Natural killer cell (primary cell): ENCODE measurements around the gene EXOC3L1. TPM values are rescaled to one million over a fixed set of nuclear protein-coding genes. Genes with fewer than 3 reads are reported as not detected.

ENCODE experiments used
- ATAC-seq, 3 donors: fragments of 150-1000 bp in 2 of 3; fragments of 200-7000 bp in 1 of 3; cut with Tn5 transposase; 1 replicate in 1 of 3; 2 replicates in 2 of 3; pipeline ENCODE4 v1.10.0; 2021; ENCODE audit warnings: mild to moderate bottlenecking in 2 of 3, moderate library complexity in 2 of 3
- DNase-seq, 2 donors: peaks; one replicate each; pipeline versions ENCODE4 v3.0.0 to v3.0.0-alpha.2; 2013 to 2021; ENCODE audit warnings: mixed read lengths in 1 of 2
- H3K27ac ChIP-seq: one replicate; pipeline ENCODE4 v1.5.1; 2013; ENCODE audit warnings: mild to moderate bottlenecking, low read length
- H3K27me3 ChIP-seq: one replicate; pipeline ENCODE4 v1.6.1; 2013; ENCODE audit warnings: low read length; ENCODE audit not compliant: control insufficient read depth, insufficient read depth
- H3K36me3 ChIP-seq: one replicate; pipeline ENCODE4 v1.6.1; 2013; ENCODE audit warnings: low read length; ENCODE audit not compliant: control insufficient read depth, insufficient read depth
- H3K4me1 ChIP-seq: one replicate; pipeline ENCODE4 v1.6.1; 2013; ENCODE audit warnings: low read length; ENCODE audit not compliant: control insufficient read depth, insufficient read depth
- H3K4me3 ChIP-seq: one replicate; pipeline ENCODE4 v1.5.1; 2013; ENCODE audit warnings: low read length
- H3K9me3 ChIP-seq: one replicate; pipeline ENCODE4 v1.6.1; 2013; ENCODE audit warnings: low read length; ENCODE audit not compliant: control insufficient read depth, insufficient read depth
- H3K27ac Mint-ChIP-seq, 2 donors: one replicate each; pipeline ENCODE4 v1.8.0; 2022; ENCODE audit warnings: mild to moderate bottlenecking in 2 of 2, mixed read lengths in 2 of 2, moderate library complexity in 1 of 2
- H3K27me3 Mint-ChIP-seq, 2 donors: one replicate each; pipeline ENCODE4 v1.8.0; 2022; ENCODE audit warnings: low read depth in 2 of 2, mixed read lengths in 2 of 2
- H3K36me3 Mint-ChIP-seq: one replicate; pipeline ENCODE4 v1.8.0; 2022; ENCODE audit warnings: mixed read lengths
- H3K4me1 Mint-ChIP-seq, 2 donors: one replicate each; pipeline ENCODE4 v1.8.0; 2022; ENCODE audit warnings: mixed read lengths in 2 of 2
- H3K4me3 Mint-ChIP-seq: one replicate; pipeline ENCODE4 v1.8.0; 2022; ENCODE audit warnings: mild to moderate bottlenecking, moderate library complexity, mixed read lengths
- H3K9me3 Mint-ChIP-seq, 2 donors: one replicate each; pipeline ENCODE4 v1.8.0; 2022; ENCODE audit warnings: mixed read lengths in 2 of 2
- CTCF ChIP-seq: fragments of 200-600 bp; IDR thresholded peaks from one replicate; pipeline ENCODE4 v1.8.0; 2022; ENCODE audit warnings: antibody characterized with exemption
- WGBS: methylation state at CpG from one replicate; pipeline ENCODE4 v1.1.7; 2013; ENCODE audit warnings: missing lambda C conversion rate; ENCODE audit not compliant: insufficient coverage; 5-methylcytosine and 5-hydroxymethylcytosine counted together
- intact Hi-C: fragments of 100-400 bp; cut with micrococcal nuclease; formaldehyde crosslinking; loops from one replicate; pipeline ENCODE4 v1.14.2; 2022
- total RNA-seq, 4 donors: library from RNA; stranded (reverse); fragments of 120-200 nt in 1 of 4; gene quantifications; one replicate each; pipeline versions ENCODE4 v1.2.3 to v1.2.4, GENCODE V29; 2013 to 2022

Gene EXOC3L1
- total RNA-seq, 3 donors from 2014 or later (not counting 1 experiment from before 2014, with no cell fraction given), result not detected

DNA sequence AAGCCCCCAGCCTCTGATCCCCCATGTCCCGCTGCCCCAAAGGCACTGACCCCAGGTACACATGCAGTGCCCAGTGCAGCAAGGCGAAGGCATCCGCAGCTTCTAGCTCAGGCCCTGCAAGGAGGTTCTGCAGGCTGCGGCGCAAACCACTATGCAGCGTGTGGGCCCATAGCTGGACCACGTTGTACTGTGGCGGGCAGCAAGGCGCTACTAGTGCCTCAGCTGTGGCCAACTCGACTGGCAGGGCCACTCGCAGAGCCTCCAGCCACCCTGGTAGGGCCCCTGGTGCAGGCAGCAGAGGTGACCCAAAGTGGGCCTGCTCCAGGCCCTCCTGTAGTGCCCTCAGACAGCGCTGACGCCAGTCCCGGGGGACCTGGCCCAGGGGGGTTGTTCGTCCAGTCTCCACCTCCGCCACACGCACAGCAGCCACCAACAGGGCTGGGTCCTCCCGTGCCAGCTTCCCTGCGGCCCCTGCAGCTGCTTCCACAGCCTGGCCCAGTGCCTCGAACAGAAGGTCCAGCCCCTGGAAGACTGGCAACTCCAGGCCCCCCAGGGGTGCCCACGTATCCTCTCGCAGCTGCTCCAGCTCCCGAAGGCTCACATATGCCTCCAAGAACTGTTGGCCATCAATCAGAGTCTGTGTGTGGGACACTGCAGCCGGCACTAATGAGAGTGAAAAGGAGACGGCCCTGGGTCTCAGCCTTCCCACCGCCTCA is 2.6 kb downstream of the EXOC3L1 start:
- Mint-ChIP-seq H3K9me3 (no peaks in the 10 kb centered on the region), H3K4me1 (peaks cover 17 to 22% of the 10 kb centered on the region in 2 donors), H3K27ac (no peak overlapping the region), H3K36me3 (no peaks in the 10 kb centered on the region), H3K4me3 (no peak overlapping the region), H3K27me3 (peaks cover 0 to 5% of the 10 kb centered on the region in 2 donors)
- TF ChIP-seq CTCF, result no peak
- ATAC-seq (no peak), DNase-seq (no peak)
- H3K9me3 ChIP-seq, result no peaks in the 10 kb centered on the region
- H3K4me3 ChIP-seq, result no peak overlapping the region
- 90% methylated on average over 26 of the region's 26 CpGs for WGBS
- peaks cover 29% of the 10 kb centered on the region for H3K4me1 ChIP-seq
- no peak overlapping the region for H3K27ac ChIP-seq
- H3K27me3 ChIP-seq, result peaks cover 2% of the 10 kb centered on the region
- no peaks in the 10 kb centered on the region for H3K36me3 ChIP-seq
- intact Hi-C loops, result no loop called here

- Histone ChIP-seq H3K4me3 (no peak overlapping the region), H3K9me3 (no peaks in the 10 kb centered on the region), H3K4me1 (peaks cover 25% of the 10 kb centered on the region), H3K27ac (no peak overlapping the region), H3K36me3 (no peaks in the 10 kb centered on the region), H3K27me3 (peaks cover 2% of the 10 kb centered on the region)
- no peaks in the 10 kb centered on the region for H3K36me3 Mint-ChIP-seq
- no peak for DNase-seq
- intact Hi-C loops, result no loop called here
- no peak overlapping the region for H3K4me3 Mint-ChIP-seq
- H3K9me3 Mint-ChIP-seq, result no peaks in the 10 kb centered on the region
- peaks cover 0 to 5% of the 10 kb centered on the region in 2 donors for H3K27me3 Mint-ChIP-seq
- WGBS, result 75% methylated on average over 5 of the region's 5 CpGs
- TF ChIP-seq CTCF, result no peak
- ATAC-seq, result no peak
- peaks cover 13 to 16% of the 10 kb centered on the region in 2 donors for H3K4me1 Mint-ChIP-seq
- no peak overlapping the region for H3K27ac Mint-ChIP-seq
Measured at GRCh38 chr16:67186550-67186950, 3.4 kb downstream of the EXOC3L1 start.

DNA sequence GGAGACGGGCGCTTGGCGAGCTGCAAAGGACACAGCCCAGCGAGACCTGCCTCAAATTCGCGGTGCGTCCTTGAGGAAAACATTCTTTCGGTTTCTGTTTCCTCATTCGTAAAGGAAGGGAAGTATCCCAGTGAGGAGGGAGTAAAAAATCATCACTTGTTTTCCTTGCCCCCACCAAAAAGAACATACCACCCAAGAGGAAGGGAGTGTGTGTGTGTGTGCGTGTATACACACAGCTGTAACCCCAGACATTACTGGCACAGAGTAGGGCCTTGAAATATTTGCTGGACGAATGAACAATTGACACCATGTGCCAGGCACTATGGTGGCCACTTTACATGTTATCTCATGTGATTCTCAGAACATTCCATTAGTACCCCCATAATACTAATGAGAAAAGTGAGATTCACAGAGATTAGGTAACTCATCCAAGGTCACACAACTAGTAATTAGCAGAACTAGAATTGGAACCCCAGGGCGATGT is 4.2 kb downstream of the EXOC3L1 start:
- H3K4me3 Mint-ChIP-seq, result peak overlapping the region; percentile 95
- H3K27ac Mint-ChIP-seq, result peak overlapping the region; percentile 82 to 83

More for the DNA sequence above, 4.2 kb downstream of the EXOC3L1 start:
- Mint-ChIP-seq H3K4me1 (peaks cover 8 to 11% of the 10 kb centered on the region in 2 donors), H3K9me3 (no peaks in the 10 kb centered on the region), H3K27me3 (peaks cover 0 to 5% of the 10 kb centered on the region in 2 donors), H3K36me3 (no peaks in the 10 kb centered on the region)
- H3K9me3 ChIP-seq, result no peaks in the 10 kb centered on the region
- no peak for ATAC-seq
- intact Hi-C loops, result loop anchor here (1.0 to 2.0 kb wide), 2 partner anchors 41 to 208 kb away; partner anchors contain the start of gene TMEM208
- WGBS, result 17% methylated on average over 10 of the region's 12 CpGs
- no peaks in the 10 kb centered on the region for H3K36me3 ChIP-seq
- H3K27ac ChIP-seq, result no peak overlapping the region
- DNase-seq, result no peak
- H3K27me3 ChIP-seq, result peaks cover 2% of the 10 kb centered on the region
- H3K4me3 ChIP-seq, result no peak overlapping the region
- TF ChIP-seq CTCF, result peak; percentile 38
- peaks cover 23% of the 10 kb centered on the region for H3K4me1 ChIP-seq
